Dermis blood vessel endothelial cell (primary cell): ENCODE data around the gene POLR2E. TPM values are rescaled to one million over a fixed set of nuclear protein-coding genes. Genes with fewer than 3 reads are reported as not detected.

ENCODE experiments used
- DNase-seq: peaks from one replicate; pipeline ENCODE4 v3.0.0; 2010
- total RNA-seq: library from RNA; depleted of rRNA; stranded (reverse); fragments of >200 nt; gene quantifications from 2 replicates; pipeline ENCODE4 v1.2.3, GENCODE V29; 2014

The POLR2E gene
- total RNA-seq, 1 donor from 2014 or later = 71.5 TPM

- no peak for DNase-seq
Measured at GRCh38 chr19:1093330-1093729, 1.8 kb downstream of the POLR2E start.

DNA sequence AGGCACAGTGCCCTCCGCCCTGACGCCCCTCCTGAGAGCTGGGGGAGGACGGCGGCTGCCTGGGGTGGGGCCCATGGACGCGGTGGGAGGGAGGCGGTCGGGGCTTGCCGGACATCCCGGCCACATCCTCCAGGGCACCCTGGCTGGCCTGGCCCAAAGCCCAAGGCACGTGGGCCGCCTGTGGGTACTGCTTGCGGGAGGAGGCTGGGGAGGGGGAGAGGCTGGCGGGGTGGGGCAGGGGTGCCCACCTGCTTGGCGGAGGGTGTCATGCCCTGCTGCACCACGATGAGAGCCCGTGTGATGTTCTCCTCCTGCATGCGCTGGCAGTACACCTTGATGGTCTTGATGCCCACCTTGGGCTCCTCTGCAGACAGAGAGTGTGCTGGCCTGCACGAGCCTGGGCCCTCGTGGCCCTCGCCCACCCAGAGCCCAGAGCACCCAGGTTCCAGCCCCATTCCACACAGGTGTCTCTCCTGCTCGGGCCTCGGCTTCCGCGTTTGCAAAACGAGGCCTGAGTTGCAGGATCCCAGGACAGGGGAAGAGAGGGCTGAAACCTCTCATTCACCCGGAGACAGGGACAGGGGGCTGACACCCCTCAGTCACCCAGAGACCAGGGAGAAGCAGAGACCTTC lies 3.5 kb downstream of the POLR2E start:
- no peak for DNase-seq

- DNase-seq = no peak
Measured at GRCh38 chr19:1090731-1091543, 4.2 kb downstream of the POLR2E start.

DNA sequence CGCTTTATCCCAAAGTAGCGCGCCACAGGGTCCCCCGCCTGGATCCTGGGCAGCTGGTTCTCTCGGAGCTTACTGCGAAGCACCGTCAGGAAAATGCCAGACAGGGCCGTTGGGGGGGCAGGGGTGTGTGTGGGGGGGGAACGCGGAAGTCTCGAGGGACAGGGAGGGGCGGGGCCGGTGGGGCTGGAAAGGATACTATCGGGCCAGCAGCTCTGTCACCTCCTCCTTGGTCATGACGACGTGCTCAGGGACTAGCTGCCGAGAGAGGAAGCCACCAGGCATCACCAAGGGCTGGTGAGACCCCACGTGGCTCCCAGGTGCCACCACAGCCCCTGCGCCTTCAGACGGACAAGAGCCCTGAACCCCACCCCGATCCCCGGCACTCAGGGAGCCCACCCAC lies 5.3 kb downstream of the POLR2E start:
- no peak for DNase-seq

- no peak for DNase-seq
Measured at GRCh38 chr19:1089126-1089771, 5.9 kb downstream of the POLR2E start.

- DNase-seq = no peak
Measured at GRCh38 chr19:1088416-1089010, 6.7 kb downstream of the POLR2E start.

DNA sequence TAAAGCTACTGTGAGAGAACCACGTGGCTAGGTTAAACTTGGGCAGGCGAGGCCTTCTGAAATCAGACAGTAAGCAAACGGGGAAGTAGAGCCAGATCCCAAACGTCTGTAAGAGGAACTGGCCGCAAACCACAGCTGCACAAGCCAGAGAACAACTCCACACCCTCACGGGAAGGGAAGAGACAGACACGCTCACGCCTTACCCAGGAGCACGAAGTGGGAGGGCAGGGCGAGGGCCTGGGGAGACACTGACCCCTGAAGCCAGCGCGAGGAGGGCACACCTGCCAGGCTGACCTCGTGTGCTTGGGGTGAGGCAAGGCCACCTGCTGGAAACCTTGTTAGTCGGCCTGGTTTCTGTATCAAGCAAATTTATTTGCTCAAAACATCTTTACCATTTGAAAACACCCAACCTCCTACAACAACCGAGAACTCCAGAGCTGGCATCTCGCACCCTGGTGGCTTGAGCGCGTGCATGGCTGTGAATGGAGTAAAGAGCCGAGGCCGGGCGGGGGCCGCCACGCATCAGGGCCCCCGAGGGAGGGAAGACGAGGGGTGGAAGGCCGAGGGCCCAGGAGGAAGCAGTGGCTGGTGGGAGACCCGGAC lies 7.3 kb downstream of the POLR2E start:
- no peak for DNase-seq

- DNase-seq = no peak
Measured at GRCh38 chr19:1086613-1087012, 8.6 kb downstream of the POLR2E start.

- DNase-seq = no peak
Measured at GRCh38 chr19:1085676-1086442, 9.3 kb downstream of the POLR2E start.

- no peak for DNase-seq
Measured at GRCh38 chr19:1085053-1085658, 10.0 kb downstream of the POLR2E start.

- DNase-seq = no peak
Measured at GRCh38 chr19:1084024-1084868, 10.9 kb downstream of the POLR2E start.

DNA sequence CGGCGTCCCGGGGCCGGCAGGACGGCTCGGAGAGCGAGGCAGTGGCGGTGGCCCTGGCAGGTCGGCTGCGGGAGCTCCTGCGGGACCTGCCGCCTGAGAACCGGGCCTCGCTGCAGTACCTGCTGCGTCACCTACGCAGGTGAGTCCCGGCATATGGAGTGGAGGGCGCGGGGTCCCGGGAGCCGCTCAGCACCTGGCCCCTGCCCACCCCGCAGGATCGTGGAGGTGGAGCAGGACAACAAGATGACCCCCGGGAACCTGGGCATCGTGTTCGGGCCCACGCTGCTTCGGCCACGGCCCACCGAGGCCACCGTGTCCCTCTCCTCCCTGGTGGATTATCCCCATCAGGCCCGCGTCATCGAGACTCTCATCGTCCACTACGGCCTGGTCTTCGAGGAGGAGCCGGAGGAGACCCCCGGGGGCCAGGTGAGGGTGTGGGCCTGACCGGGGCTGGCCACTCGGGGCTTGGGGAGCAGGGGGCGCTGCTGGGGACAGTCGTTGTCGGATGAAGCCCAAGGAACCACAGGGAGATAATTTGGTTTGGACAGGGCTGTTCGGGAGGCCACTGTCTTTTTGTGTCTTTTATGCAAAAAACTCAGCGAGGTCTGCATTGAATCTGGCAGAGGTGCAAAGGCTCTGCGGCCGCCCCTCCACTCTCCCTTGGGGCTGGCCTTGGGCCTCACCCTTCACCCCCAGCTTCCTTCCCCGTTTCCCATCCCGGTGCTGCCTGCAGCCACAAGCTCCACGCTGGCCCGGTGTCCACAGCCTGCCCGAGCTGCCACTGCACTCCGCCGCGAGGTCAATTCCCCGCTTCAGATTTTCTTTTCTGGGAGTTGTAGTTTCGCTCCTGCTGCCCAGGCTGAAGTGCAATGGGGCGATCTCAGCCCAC lies 12.0 kb downstream of the POLR2E start:
- no peak for DNase-seq

- peak; percentile 62 for DNase-seq
Measured at GRCh38 chr19:1082165-1082927, 12.8 kb downstream of the POLR2E start.

GRCh38 chr19:1081301-1082164 lies 13.6 kb downstream of the POLR2E start:
- DNase-seq = no peak

GRCh38 chr19:1080360-1081161 lies 14.6 kb downstream of the POLR2E start:
- DNase-seq = no peak

GRCh38 chr19:1079566-1080111 lies 15.5 kb downstream of the POLR2E start:
- no peak for DNase-seq

DNA sequence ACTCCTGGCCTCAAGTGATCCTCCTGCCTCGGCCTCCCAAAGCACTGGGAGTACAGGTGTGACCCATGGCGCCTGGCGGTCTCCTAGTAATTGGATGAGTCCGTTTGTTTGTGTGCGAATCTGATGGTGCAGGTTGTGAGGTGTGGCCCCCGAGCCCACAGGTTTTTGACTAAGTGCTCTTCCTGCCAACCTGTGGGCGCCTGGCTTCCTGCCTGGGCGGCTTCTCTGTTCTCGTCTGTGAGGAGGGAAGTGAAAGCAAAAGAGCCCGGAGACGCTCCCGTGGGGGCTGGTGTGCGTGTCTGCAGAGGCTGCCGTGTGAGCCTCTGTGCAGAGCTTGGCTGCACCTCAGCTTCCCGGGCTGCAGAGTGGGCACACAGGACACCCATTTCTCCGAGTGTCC lies 18.2 kb downstream of the POLR2E start:
- peak; percentile 41 for DNase-seq
